NCI-H2196 treated with DMSO at 0.1 percent for 48 hours (cell line): Measurements from ENCODE around the gene CHRNB2.

Experiments used
- DNase-seq: peaks from one replicate; lab custom pipeline; 2025; ENCODE audit not compliant: unreplicated experiment; lab: John Stamatoyannopoulos, UW

CHRNB2 gene

DNA sequence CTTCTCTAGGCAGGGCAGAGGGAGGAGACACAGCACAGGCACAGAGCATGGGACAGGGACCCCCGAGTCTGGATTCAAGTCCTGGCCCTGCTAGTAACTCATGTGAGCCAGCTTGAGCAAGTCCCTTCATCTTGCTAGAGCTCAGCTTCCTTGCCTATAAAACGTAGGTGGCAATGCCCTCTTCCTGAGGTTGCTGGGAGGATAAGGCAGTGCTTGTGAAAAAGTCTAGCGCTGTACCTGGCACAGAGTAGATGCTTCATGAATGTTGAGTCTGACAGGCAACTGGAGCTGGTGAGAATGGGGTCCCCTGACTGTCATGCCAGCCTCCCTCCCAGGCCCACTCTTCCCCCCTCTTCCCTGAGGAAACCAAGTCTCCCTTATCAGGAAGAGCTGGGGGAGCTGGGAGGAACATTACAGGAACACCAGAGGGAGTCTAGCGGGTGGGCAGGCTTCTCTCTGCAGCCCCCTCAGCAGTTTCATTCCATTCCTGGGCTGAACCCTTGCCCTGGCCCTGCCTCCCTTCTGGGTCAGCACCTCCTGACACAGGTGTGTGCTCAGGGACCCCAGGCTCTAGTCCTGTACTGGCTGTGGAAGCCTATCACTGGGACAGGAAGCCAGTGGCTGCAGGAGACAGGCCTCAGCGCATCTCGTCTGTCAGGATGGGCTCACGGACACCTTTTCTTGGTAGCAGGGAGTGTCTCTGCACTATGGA is 9.9 kb downstream of the CHRNB2 start:
- DNase-seq, result no peak

GRCh38 chr1:154578058-154578418 is 10.5 kb downstream of the CHRNB2 start:
- no peak for DNase-seq

DNA sequence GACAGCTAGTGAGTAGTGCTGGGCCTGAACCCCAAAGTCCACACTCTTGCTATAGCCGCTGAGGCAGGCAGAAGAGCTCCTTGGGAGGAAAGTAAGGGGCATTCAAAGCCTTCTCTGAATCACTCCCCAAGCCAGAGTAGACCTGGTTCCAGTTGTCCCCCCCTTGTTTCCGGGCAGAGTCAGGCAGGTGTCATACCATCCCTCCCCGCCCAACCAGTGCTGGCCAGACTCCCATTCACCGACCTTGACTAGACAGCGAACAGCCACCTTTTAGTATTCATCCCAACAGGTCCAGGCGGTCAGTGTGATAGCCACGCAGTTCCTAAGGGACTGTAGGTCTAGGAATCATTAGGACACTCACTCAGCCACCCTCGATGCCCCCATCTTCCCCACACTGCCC is 11.8 kb downstream of the CHRNB2 start:
- no peak for DNase-seq

DNA sequence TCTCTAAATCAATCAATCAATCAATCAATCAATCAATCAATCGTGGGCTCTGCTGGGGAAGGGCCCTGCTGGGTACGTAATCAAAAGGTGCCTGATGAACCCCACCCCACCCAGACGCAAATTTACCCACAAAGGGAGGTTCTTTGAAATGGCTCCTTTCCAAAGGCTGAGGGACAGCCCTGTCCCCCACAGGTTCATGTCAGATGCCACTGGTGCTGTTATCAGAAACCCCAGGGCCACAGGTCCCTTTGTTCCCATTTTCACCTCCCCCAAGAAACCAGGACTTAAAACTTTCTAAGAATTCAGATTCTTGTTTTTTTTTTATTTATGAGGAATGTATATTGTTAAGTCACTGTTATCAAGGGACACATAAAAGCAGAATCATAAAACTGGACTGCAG is 14.2 kb downstream of the CHRNB2 start:
- DNase-seq, result no peak

DNA sequence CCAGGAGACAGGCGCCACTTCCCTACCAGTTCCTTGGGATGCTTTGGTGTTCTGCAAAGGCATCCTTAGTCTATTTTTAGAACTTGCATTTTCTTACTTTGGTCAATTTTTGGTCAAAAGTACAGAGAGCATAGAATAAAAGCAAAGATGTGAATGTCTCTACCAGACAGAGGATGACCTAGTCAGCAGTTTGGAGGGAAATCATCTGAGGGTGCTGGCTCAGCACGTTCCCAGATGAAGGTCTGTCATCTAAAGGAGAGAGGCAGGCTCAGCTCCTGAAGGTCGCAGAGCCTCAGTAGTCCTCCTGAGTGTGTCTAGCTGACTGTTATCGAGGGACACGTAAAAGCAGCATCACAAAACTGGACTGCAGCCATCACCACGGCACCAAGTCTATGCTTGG is 15.3 kb downstream of the CHRNB2 start:
- no peak for DNase-seq

GRCh38 chr1:154583773-154584172 is 16.2 kb downstream of the CHRNB2 start:
- DNase-seq, result no peak

GRCh38 chr1:154584267-154584994 is 16.9 kb downstream of the CHRNB2 start:
- DNase-seq, result no peak

GRCh38 chr1:154586231-154586630 is 18.7 kb downstream of the CHRNB2 start:
- DNase-seq, result no peak

- DNase-seq, result no peak
Observed at GRCh38 chr1:154586641-154587040, 19.1 kb downstream of the CHRNB2 start.

GRCh38 chr1:154589780-154590179 is 22.2 kb downstream of the CHRNB2 start:
- DNase-seq, result no peak

- DNase-seq, result no peak
Observed at GRCh38 chr1:154590756-154591155, 23.2 kb downstream of the CHRNB2 start.

GRCh38 chr1:154591206-154591605 is 23.6 kb downstream of the CHRNB2 start:
- DNase-seq, result no peak

- DNase-seq, result no peak
Observed at GRCh38 chr1:154593390-154593789, 25.8 kb downstream of the CHRNB2 start.

GRCh38 chr1:154594811-154595210 is 27.2 kb downstream of the CHRNB2 start:
- DNase-seq, result no peak

GRCh38 chr1:154595621-154596020 is 28.0 kb downstream of the CHRNB2 start:
- no peak for DNase-seq

- DNase-seq, result no peak
Observed at GRCh38 chr1:154598871-154599635, 31.5 kb downstream of the CHRNB2 start.

GRCh38 chr1:154599658-154600057 is 32.1 kb downstream of the CHRNB2 start:
- DNase-seq, result no peak

GRCh38 chr1:154603317-154603716 is 35.7 kb downstream of the CHRNB2 start:
- DNase-seq, result no peak

DNA sequence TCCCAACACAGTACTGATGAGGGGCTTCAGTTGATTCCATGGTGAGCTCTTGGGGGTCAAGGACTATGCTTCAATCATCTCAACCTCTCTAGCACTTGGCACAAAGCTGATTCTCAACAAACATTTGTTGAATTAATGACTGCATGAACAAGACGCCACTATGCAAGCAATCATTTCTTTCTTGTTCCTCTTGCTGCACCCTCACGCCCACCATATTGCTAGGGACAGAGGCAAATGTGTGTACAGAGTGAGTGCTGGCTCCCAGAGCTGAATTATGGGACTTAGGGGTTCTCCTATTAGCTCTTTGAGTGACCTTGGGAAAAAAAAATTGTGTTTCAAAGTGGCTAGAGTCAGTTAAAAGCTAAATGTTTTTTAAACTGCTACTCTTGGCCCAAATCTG is 38.0 kb downstream of the CHRNB2 start:
- DNase-seq, result no peak

DNA sequence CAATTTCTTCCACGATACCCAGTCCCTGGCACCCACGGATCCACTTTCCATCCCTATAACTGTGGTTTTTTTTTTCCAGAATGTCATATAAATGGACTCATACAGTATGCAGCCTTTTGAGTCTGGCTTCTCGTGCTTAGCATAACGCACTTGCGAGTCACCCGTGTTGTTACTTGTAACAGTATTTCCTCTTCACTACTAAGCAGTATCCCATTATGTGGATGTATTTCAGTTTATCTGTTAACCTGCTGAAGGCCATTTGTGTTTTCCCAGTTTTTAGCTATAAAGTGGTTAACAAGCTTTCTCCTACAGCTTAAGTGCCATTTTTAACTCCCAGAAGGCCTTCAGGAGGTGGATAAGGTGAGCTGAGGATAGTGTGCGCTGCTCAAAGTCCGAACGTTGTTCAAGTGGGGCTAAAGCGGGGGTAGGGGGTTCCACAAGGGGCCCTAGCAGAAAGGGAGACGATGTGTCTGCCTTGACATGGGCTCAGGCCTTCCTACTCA is 39.6 kb downstream of the CHRNB2 start:
- DNase-seq, result no peak

DNA sequence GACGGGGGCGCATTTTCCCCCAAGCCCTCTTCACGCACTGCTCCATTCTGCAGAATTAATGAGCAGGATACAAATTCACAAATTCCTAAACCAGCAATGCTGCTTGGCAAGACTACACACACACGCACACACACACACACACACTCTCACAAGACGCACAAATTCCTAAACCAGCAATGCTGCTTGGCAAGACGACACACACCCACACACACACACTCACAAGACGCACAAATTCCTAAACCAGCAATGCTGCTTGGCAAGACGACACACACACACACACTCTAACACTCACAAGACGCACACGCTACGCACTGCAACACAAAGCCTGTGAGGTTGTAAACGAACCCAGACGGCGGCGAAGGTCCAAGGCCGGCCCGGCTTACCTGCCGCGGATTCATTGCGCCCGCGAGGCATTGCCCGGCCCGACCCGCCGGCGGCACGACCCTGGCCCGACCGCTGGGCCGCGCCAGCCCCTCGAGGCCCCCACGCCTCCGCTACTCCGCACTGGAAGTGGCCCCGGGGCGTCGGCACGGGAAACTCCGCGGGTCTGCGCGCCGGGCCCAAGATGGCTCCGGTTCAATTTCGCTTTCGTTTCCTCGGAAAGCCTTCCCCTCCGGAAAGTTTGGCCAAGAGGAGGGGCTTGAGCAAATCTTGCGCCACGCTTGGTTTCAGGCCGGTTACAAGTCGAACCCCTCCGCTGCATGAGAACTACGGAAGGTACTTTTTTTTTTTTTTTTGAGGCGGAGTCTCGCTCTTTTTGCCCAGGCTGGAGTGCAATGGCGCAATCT is 40.2 kb downstream of the CHRNB2 start, which contains the start of gene ADAR:
ADAR (minus strand) TSS at position 578 of the 788 bp plus-strand sequence; CDS start at position 398, 180 bp downstream.
- peak; percentile 80 for DNase-seq
